HG03378 (cell line): ENCODE measurements around the gene DDX54.
"Not testable (repeated sequence)": the region's sequence is repeated elsewhere in the genome, so short reads cannot be mapped to it uniquely, and the experiment has no call there.

Source experiments
- ATAC-seq: cut with Tn5 transposase; IDR thresholded peaks from one replicate; pipeline ENCODE4 v1.9.1; 2021; ENCODE audit warnings: mild to moderate bottlenecking, moderate library complexity; ENCODE audit not compliant: unreplicated experiment

The DDX54 gene

GRCh38 chr12:113128802-113129663, 56.2 kb downstream of the DDX54 start:
- ATAC-seq: no peak

GRCh38 chr12:113127791-113128199, 57.5 kb downstream of the DDX54 start:
- ATAC-seq: no peak

GRCh38 chr12:113120670-113121370, 64.5 kb downstream of the DDX54 start:
- no peak for ATAC-seq

GRCh38 chr12:113119980-113120669, 65.2 kb downstream of the DDX54 start:
- no peak for ATAC-seq

GRCh38 chr12:113118142-113118541, 67.1 kb downstream of the DDX54 start:
- no peak for ATAC-seq

GRCh38 chr12:113117684-113118083, 67.6 kb downstream of the DDX54 start:
- not testable (repeated sequence) for ATAC-seq

- no peak for ATAC-seq
Measured at GRCh38 chr12:113116875-113117274, 68.4 kb downstream of the DDX54 start.

GRCh38 chr12:113115455-113116126, 69.7 kb downstream of the DDX54 start:
- no peak for ATAC-seq

GRCh38 chr12:113114447-113115178, 70.7 kb downstream of the DDX54 start:
- ATAC-seq: no peak

GRCh38 chr12:113113397-113113796, 71.9 kb downstream of the DDX54 start:
- ATAC-seq: no peak

GRCh38 chr12:113112043-113112899, 73.0 kb downstream of the DDX54 start:
- no peak for ATAC-seq

GRCh38 chr12:113111247-113111646, 74.0 kb downstream of the DDX54 start:
- ATAC-seq: no peak

GRCh38 chr12:113109872-113110599, 75.2 kb downstream of the DDX54 start:
- no peak for ATAC-seq

- ATAC-seq: no peak
Measured at GRCh38 chr12:113109360-113109759, 75.9 kb downstream of the DDX54 start.

GRCh38 chr12:113108308-113108707, 77.0 kb downstream of the DDX54 start:
- ATAC-seq: no peak
